Measurements from ENCODE around the gene GAS7. TPM values are rescaled to one million over a fixed set of nuclear protein-coding genes. Genes with fewer than 3 reads are reported as not detected.
A peak's percentile ranks its signal among the peaks of the same experiment; 100 is the strongest.

The GAS7 gene
- total and polyA plus RNA-seq, 8 donors = 4.1 to 185 (median 30.5) TPM

DNA sequence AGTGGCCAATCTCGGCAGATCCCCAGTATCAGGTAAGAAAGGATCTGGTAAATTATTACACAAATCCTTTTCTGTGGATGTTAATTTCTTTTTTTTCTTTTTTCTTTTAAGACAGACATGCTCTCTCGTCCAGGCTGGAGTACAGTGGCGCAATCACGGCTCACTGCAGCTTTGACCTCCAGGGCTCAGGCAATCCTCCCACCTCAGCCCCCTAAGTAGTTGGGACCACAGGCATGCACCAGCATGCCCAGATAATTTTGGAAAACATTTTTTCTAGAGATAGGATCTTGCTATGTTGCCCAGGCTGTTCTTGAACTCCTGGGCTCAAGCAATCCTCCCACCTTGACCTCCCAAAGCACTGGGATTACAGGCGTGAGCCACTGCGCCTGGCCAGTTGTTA lies 54.0 kb downstream of the GAS7 start:
- TF ChIP-seq, protein P1, sequence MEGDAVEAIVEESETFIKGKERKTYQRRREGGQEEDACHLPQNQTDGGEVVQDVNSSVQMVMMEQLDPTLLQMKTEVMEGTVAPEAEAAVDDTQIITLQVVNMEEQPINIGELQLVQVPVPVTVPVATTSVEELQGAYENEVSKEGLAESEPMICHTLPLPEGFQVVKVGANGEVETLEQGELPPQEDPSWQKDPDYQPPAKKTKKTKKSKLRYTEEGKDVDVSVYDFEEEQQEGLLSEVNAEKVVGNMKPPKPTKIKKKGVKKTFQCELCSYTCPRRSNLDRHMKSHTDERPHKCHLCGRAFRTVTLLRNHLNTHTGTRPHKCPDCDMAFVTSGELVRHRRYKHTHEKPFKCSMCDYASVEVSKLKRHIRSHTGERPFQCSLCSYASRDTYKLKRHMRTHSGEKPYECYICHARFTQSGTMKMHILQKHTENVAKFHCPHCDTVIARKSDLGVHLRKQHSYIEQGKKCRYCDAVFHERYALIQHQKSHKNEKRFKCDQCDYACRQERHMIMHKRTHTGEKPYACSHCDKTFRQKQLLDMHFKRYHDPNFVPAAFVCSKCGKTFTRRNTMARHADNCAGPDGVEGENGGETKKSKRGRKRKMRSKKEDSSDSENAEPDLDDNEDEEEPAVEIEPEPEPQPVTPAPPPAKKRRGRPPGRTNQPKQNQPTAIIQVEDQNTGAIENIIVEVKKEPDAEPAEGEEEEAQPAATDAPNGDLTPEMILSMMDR (IDR thresholded peaks at IDR 0.05) = no peak
- TF ChIP-seq POLR2A (IDR thresholded peaks at IDR 0.05) = no peak
- Histone ChIP-seq H3K36me3 (no peaks in the 10 kb centered on the region), H3K27ac (no peak overlapping the region), H3K27me3 (no peaks in the 10 kb centered on the region), H3K4me1 (peaks cover 0 to 6% (median 0%) of the 10 kb centered on the region in 4 donors), H3K4me3 (no peak overlapping the region), H3K9me3 (no peaks in the 10 kb centered on the region)
- DNase-seq = no peak
- WGBS, 5 donors = 85 to 90% (median 87%) methylated on average over 6 of the region's 6 CpGs
- intact Hi-C loops (cut with DNase I; ENCODE audit: low total_unique reads) = no loop called here

DNA sequence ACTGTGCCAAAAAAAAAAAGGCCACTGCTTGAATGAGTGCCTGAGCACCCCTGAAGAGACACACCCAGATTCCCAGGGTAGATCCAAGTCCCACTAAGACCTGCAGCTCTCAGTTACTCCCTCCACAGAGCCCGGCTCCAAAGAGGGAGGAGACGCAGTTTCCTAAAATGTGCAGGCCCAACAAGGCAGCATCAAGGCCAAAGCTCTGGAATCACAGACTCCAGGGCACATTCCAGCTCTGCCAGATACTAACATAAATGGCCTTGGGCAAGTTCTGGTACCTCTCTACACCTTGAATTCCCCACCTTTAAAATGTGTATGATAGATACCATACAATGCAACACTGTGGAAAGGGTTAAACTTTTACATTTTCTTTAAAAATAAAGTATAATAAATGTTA lies 57.0 kb downstream of the GAS7 start:
- Histone ChIP-seq H3K4me3 (no peak overlapping the region), H3K9me3 (no peaks in the 10 kb centered on the region), H3K27ac (no peak overlapping the region), H3K27me3 (no peaks in the 10 kb centered on the region), H3K4me1 (peaks cover 0 to 6% (median 4%) of the 10 kb centered on the region in 4 donors), H3K36me3 (no peaks in the 10 kb centered on the region)
- TF ChIP-seq EP300 (IDR thresholded peaks at IDR 0.05) = no peak
- no peak for TF ChIP-seq POLR2AphosphoS5 (IDR thresholded peaks at IDR 0.05)
- TF ChIP-seq, protein P1 (IDR thresholded peaks at IDR 0.05) = no peak
- no peak for TF ChIP-seq POLR2A (IDR thresholded peaks at IDR 0.05)
- 83 to 100% (median 90%) methylated on average over 2 of the region's 2 CpGs for WGBS, 5 donors
- intact Hi-C loops (cut with DNase I; ENCODE audit: low total_unique reads) = no loop called here
- no peak for DNase-seq

DNA sequence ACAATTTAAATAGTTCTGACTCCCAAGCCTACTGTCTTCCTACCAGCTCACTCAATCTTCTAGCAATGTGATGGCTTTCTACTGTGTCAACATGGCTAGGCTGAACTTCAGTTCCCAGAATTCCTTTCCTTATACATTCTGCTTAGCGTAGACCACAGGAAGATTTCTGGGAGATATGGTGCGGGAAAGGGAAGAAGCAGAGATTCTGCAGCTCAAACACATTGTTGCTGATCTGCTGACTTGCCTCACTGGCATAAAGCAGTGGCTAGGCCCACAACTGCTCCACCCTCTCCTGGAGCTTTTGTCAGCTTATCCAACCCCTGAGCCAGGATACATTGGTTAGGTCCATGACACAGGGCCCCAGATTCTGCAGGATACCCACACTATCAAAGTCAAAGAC lies 58.8 kb downstream of the GAS7 start:
- DNase-seq = no peak
- H3K4me1 ChIP-seq = peaks cover 3 to 18% (median 4%) of the 10 kb centered on the region in 4 donors
- 56 to 73% (median 69%) methylated on average over 2 of the region's 2 CpGs for WGBS, 5 donors

DNA sequence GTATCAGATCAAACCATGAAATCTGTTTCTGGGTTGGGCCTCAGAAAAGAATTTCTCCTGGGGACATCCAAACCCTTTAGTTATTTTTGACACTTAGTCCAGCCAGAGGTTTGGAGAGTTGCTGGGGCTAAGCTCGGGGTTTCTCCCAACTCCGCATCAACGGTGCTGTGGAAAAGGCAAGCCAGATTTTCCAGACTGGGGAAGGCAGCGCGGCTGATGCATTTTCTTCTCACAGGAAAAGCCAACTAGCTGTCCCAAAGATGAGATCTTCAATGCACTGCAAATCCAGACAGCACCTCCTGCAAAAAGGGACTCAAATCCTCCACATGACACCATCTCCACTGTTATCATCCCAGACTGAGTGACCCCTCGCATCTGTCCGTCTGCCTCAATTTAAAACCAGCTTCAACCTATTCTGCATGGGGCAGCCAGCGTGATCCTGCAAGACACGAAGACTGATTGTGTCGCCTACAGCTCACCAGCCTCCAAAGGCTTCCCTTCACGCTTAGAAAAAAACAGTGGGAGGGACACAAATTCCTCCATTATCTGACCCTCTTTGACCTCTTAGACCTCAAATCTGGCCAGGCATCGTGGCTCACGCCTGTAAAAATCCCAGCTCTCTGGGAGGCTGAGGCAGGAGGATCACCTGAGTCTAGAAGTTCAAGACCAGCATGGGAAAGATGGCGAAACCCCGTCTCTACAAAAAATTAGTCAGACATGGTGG lies 62.0 kb downstream of the GAS7 start:
- 69 to 78% (median 72%) methylated on average over 15 of the region's 15 CpGs for WGBS, 5 donors
- H3K36me3 ChIP-seq = no peaks in the 10 kb centered on the region
- peak overlapping the region in 4 of 5 donors; percentile 59 to 73 (median 64) for H3K27ac ChIP-seq
- no peak for DNase-seq
- intact Hi-C loops (cut with DNase I; ENCODE audit: low total_unique reads) = no loop called here
- TF ChIP-seq POLR2A (IDR thresholded peaks at IDR 0.05) (no peak), POLR2AphosphoS5 (IDR thresholded peaks at IDR 0.05) (no peak), EP300 (IDR thresholded peaks at IDR 0.05) (no peak)
- TF ChIP-seq, protein P1 (IDR thresholded peaks at IDR 0.05) = no peak
- peaks cover 3 to 18% (median 4%) of the 10 kb centered on the region in 4 donors for H3K4me1 ChIP-seq
- no peaks in the 10 kb centered on the region for H3K27me3 ChIP-seq
- no peak overlapping the region for H3K4me3 ChIP-seq
- H3K9me3 ChIP-seq = no peaks in the 10 kb centered on the region

More for the DNA sequence above, 58.8 kb downstream of the GAS7 start:
- intact Hi-C loops (cut with DNase I; ENCODE audit: low total_unique reads) = no loop called here
- Histone ChIP-seq H3K9me3 (no peaks in the 10 kb centered on the region), H3K27me3 (no peaks in the 10 kb centered on the region), H3K4me3 (no peak overlapping the region), H3K36me3 (no peaks in the 10 kb centered on the region), H3K27ac (no peak overlapping the region)
- TF ChIP-seq EP300 (IDR thresholded peaks at IDR 0.05) = no peak
- TF ChIP-seq, protein P1 (IDR thresholded peaks at IDR 0.05) = no peak
- no peak for TF ChIP-seq POLR2A (IDR thresholded peaks at IDR 0.05)
- no peak for TF ChIP-seq POLR2AphosphoS5 (IDR thresholded peaks at IDR 0.05)

Measured in stomach (tissue), 9 donors.